ENCODE data around the gene NRAP. TPM values are rescaled to one million over a fixed set of nuclear protein-coding genes. Genes with fewer than 3 reads are reported as not detected.

Gene NRAP
- total RNA-seq, 1 donor from 2014 or later, result 0.06 TPM

- DNase-seq, result no peak
- no peaks in the 10 kb centered on the region for H3K36me3 ChIP-seq
- no peaks in the 10 kb centered on the region for H3K9me3 ChIP-seq
- no peaks in the 10 kb centered on the region for H3K4me1 ChIP-seq
- H3K27me3 ChIP-seq, result no peaks in the 10 kb centered on the region
- no peak overlapping the region for H3K4me3 ChIP-seq
- ATAC-seq, result peak; percentile 67
- intact Hi-C loops (cut with DNase I), result no loop called here
- H3K27ac ChIP-seq, result no peak overlapping the region
- TF ChIP-seq, protein P1, sequence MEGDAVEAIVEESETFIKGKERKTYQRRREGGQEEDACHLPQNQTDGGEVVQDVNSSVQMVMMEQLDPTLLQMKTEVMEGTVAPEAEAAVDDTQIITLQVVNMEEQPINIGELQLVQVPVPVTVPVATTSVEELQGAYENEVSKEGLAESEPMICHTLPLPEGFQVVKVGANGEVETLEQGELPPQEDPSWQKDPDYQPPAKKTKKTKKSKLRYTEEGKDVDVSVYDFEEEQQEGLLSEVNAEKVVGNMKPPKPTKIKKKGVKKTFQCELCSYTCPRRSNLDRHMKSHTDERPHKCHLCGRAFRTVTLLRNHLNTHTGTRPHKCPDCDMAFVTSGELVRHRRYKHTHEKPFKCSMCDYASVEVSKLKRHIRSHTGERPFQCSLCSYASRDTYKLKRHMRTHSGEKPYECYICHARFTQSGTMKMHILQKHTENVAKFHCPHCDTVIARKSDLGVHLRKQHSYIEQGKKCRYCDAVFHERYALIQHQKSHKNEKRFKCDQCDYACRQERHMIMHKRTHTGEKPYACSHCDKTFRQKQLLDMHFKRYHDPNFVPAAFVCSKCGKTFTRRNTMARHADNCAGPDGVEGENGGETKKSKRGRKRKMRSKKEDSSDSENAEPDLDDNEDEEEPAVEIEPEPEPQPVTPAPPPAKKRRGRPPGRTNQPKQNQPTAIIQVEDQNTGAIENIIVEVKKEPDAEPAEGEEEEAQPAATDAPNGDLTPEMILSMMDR (IDR thresholded peaks at IDR 0.05), result no peak
Measured at GRCh38 chr10:113543107-113543955, 120.5 kb downstream of the NRAP start.

- Histone ChIP-seq H3K4me1 (no peaks in the 10 kb centered on the region), H3K9me3 (no peaks in the 10 kb centered on the region), H3K27ac (no peak overlapping the region), H3K4me3 (no peak overlapping the region), H3K27me3 (no peaks in the 10 kb centered on the region), H3K36me3 (no peaks in the 10 kb centered on the region)
- no peak for DNase-seq
- intact Hi-C loops (cut with DNase I), result no loop called here
- TF ChIP-seq, protein P1 (IDR thresholded peaks at IDR 0.05), result no peak
- no peak for ATAC-seq
Measured at GRCh38 chr10:113541549-113541927, 122.3 kb downstream of the NRAP start.

GRCh38 chr10:113540845-113541548 lies 122.8 kb downstream of the NRAP start:
- Histone ChIP-seq H3K4me3 (no peak overlapping the region), H3K27me3 (no peaks in the 10 kb centered on the region), H3K4me1 (no peaks in the 10 kb centered on the region), H3K27ac (no peak overlapping the region), H3K36me3 (no peaks in the 10 kb centered on the region), H3K9me3 (no peaks in the 10 kb centered on the region)
- ATAC-seq (no peak), DNase-seq (no peak)
- intact Hi-C loops (cut with DNase I), result no loop called here
- TF ChIP-seq, protein P1 (IDR thresholded peaks at IDR 0.05), result no peak

DNA sequence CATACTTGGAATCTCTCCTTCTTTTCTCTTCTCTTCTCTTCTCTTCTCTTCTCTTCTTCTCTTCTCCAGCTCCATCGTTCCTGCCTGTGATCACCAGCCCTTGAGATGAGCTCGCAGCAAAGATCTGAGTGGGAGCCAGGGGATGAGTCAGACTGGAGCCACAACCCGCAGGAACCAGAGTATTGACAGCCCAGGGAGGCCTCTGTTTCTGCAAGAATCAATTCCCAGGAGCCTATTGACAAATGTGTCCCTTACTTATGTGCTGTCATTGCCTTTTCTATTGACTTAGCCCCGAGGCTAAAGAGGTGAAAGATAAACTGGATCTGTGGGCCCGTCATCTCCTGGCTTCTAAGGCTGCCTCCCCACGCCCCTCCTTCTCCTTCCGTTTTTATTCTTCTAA lies 124.1 kb downstream of the NRAP start:
- Histone ChIP-seq H3K4me3 (no peak overlapping the region), H3K4me1 (no peaks in the 10 kb centered on the region), H3K9me3 (no peaks in the 10 kb centered on the region), H3K27ac (no peak overlapping the region), H3K27me3 (no peaks in the 10 kb centered on the region), H3K36me3 (no peaks in the 10 kb centered on the region)
- DNase-seq, result no peak
- intact Hi-C loops (cut with DNase I), result no loop called here
- TF ChIP-seq, protein P1 (IDR thresholded peaks at IDR 0.05), result no peak
- peak; percentile 60 for ATAC-seq

Other genes with a start within 250 kb of the NRAP start
- gene HABP2, start 111.0 kb downstream of the NRAP start, total RNA-seq, result 3.6 TPM
- gene CASP7, start 15.9 kb upstream of the NRAP start, total RNA-seq, result 32.5 TPM
- gene PLEKHS1, start 87.6 kb upstream of the NRAP start, total RNA-seq, result not detected
- gene DCLRE1A, start 190.0 kb upstream of the NRAP start, total RNA-seq, result 6.1 TPM
- 46.1 TPM for gene NHLRC2, start 190.6 kb upstream of the NRAP start, total RNA-seq

Data from upper lobe of right lung (tissue), 1 donor.